H1 (cell line): Measurements from ENCODE around the gene NRL. TPM values are rescaled to one million over a fixed set of nuclear protein-coding genes. Genes with fewer than 3 reads are reported as not detected.

Experiments
- CTCF ChIA-PET: fragments of 300-600 bp; sonication (Branson Sonifier 250); formaldehyde crosslinking; loops from one replicate; lab custom pipeline; 2021; ENCODE audit not compliant: partially characterized antibody; lab: Charles Lee
- POLR2A ChIA-PET: fragments of 300-600 bp; sonication (Branson Sonifier 250); formaldehyde crosslinking; loops from one replicate; lab custom pipeline; 2021; ENCODE audit warnings: inconsistent platforms; ENCODE audit not compliant: partially characterized antibody; lab: Charles Lee
- DNase-seq, 2 experiments: peaks; one replicate each; pipeline versions ENCODE4 v3.0.0 to v3.0.0-alpha.2; 2010 to 2022; ENCODE audit warnings: low spot score in 2 of 2, low read depth in 1 of 2, mixed read lengths in 1 of 2
- FAIRE-seq: peaks from 2 replicates; lab custom pipeline; 2011; peaks lifted over from hg19 to GRCh38; lab: Jason Lieb, UNC
- H2AFZ ChIP-seq: 2 replicates; pipeline ENCODE4 v1.8.1; 2012; ENCODE audit warnings: low read length, inconsistent platforms
- H2AK5ac ChIP-seq: 2 replicates; pipeline ENCODE4 v1.6.1; 2013; ENCODE audit warnings: low read depth, low read length
- H2BK120ac ChIP-seq: replicated peaks from 2 replicates; pipeline ENCODE3; 2013; ENCODE audit warnings: low read depth, low read length, inconsistent platforms
- H2BK12ac ChIP-seq: 2 replicates; pipeline ENCODE4 v1.6.1; 2013; ENCODE audit warnings: low read depth, low read length
- H2BK15ac ChIP-seq: 2 replicates; pipeline ENCODE4 v1.6.1; 2013; ENCODE audit warnings: low read length
- H2BK20ac ChIP-seq: 2 replicates; pipeline ENCODE4 v1.6.1; 2013; ENCODE audit warnings: low read length
- H2BK5ac ChIP-seq: 2 replicates; pipeline ENCODE4 v1.6.1; 2013; ENCODE audit warnings: low read depth, low read length
- H3K14ac ChIP-seq: 2 replicates; pipeline ENCODE4 v1.6.1; 2013; ENCODE audit warnings: inconsistent platforms; ENCODE audit not compliant: insufficient read length
- H3K18ac ChIP-seq: 2 replicates; pipeline ENCODE4 v1.6.1; 2013; ENCODE audit warnings: low read length; ENCODE audit errors: extremely low read depth
- H3K23ac ChIP-seq: 2 replicates; pipeline ENCODE4 v1.6.1; 2013; ENCODE audit warnings: inconsistent platforms; ENCODE audit not compliant: insufficient read length
- H3K23me2 ChIP-seq: 2 replicates; pipeline ENCODE4 v1.6.1; 2013; ENCODE audit warnings: low read depth, low read length
- H3K27ac ChIP-seq: 2 replicates; pipeline ENCODE4 v1.6.1; 2011; ENCODE audit warnings: low read depth, low read length, inconsistent platforms
- H3K27me3 ChIP-seq, 4 experiments: replicated peaks in 1 of 4; 1 replicate in 1 of 4; 2 replicates in 3 of 4; pipeline versions ENCODE4 v1.6.1 to v1.8.1; 2011 to 2013; ENCODE audit warnings: low read length in 3 of 4, mild to moderate bottlenecking in 3 of 4, inconsistent platforms in 2 of 4, mixed read lengths in 2 of 4, moderate library complexity in 1 of 4; ENCODE audit not compliant: control insufficient read depth in 3 of 4, insufficient read depth in 3 of 4; ENCODE audit errors: extremely low read depth in 1 of 4
- H3K36me3 ChIP-seq, 4 experiments: 2 replicates each; pipeline versions ENCODE4 v1.6.1 to v1.8.1; 2011 to 2013; ENCODE audit warnings: mild to moderate bottlenecking in 4 of 4, low read length in 3 of 4, moderate library complexity in 2 of 4, control low read depth in 1 of 4, inconsistent platforms in 1 of 4; ENCODE audit not compliant: insufficient read depth in 4 of 4, control insufficient read depth in 2 of 4
- H3K4ac ChIP-seq: replicated peaks from 2 replicates; pipeline ENCODE3; 2013; ENCODE audit warnings: low read length, low read depth, mixed read lengths, inconsistent platforms; ENCODE audit not compliant: insufficient read length
- H3K4me1 ChIP-seq, 4 experiments: replicated peaks in 1 of 4; 1 replicate in 1 of 4; 2 replicates in 3 of 4; pipeline versions ENCODE4 v1.6.1 to v1.8.1; 2011 to 2013; ENCODE audit warnings: low read length in 3 of 4, inconsistent platforms in 2 of 4, mixed read lengths in 1 of 4; ENCODE audit not compliant: insufficient read depth in 4 of 4, control insufficient read depth in 3 of 4
- H3K4me2 ChIP-seq, 2 experiments: 2 replicates each; pipeline versions ENCODE4 v1.6.1 to v1.8.1; 2011 to 2013; ENCODE audit warnings: low read depth in 2 of 2, low read length in 2 of 2, control low read depth in 1 of 2, inconsistent platforms in 1 of 2, mild to moderate bottlenecking in 1 of 2; ENCODE audit not compliant: insufficient read depth in 1 of 2
- H3K4me3 ChIP-seq, 4 experiments: fragments of 200-600, 300-600 bp in 1 of 4; sonication (generic), shearing (Covaris generic), sonication (Bioruptor Twin) in 1 of 4; 2 replicates each; pipeline versions ENCODE4 v1.5.1 to v1.8.1; 2011 to 2016; ENCODE audit warnings: low read length in 4 of 4, low read depth in 3 of 4, control low read depth in 2 of 4, inconsistent platforms in 2 of 4, mild to moderate bottlenecking in 2 of 4, mixed read lengths in 1 of 4, moderate library complexity in 1 of 4; ENCODE audit not compliant: insufficient read depth in 2 of 4; ENCODE audit errors: extremely low read depth in 1 of 4
- H3K56ac ChIP-seq: replicated peaks from 2 replicates; pipeline ENCODE3; 2013; ENCODE audit warnings: low read depth, mild to moderate bottlenecking, mixed read lengths, low read length, inconsistent platforms; ENCODE audit not compliant: insufficient read length
- H3K79me1 ChIP-seq: 2 replicates; pipeline ENCODE4 v1.6.1; 2013; ENCODE audit warnings: low read depth, low read length, control low read depth
- H3K79me2 ChIP-seq, 2 experiments: 2 replicates each; pipeline versions ENCODE4 v1.6.1 to v1.8.1; 2012 to 2013; ENCODE audit warnings: low read length in 2 of 2, mild to moderate bottlenecking in 2 of 2, inconsistent platforms in 1 of 2; ENCODE audit not compliant: insufficient read depth in 2 of 2, control insufficient read depth in 1 of 2
- H3K9ac ChIP-seq, 4 experiments: replicated peaks in 1 of 4; 1 replicate in 1 of 4; 2 replicates in 3 of 4; pipeline versions ENCODE4 v1.6.1 to v1.8.1; 2011 to 2013; ENCODE audit warnings: low read depth in 3 of 4, low read length in 3 of 4, control low read depth in 2 of 4, mild to moderate bottlenecking in 2 of 4, moderate library complexity in 2 of 4, inconsistent platforms in 1 of 4; ENCODE audit errors: extremely low read depth in 1 of 4
- H3K9me3 ChIP-seq, 2 experiments: 2 replicates each; pipeline versions ENCODE4 v1.6.1 to v1.8.1; 2012 to 2013; ENCODE audit warnings: mild to moderate bottlenecking in 2 of 2, moderate library complexity in 2 of 2, control low read depth in 1 of 2, inconsistent platforms in 1 of 2, low read depth in 1 of 2, low read length in 1 of 2, mixed read lengths in 1 of 2; ENCODE audit not compliant: insufficient read depth in 2 of 2
- H4K20me1 ChIP-seq, 2 experiments: replicated peaks in 1 of 2; 2 replicates each; pipeline versions ENCODE3 to v1.8.1; 2011 to 2013; ENCODE audit warnings: inconsistent platforms in 2 of 2, low read length in 2 of 2, mild to moderate bottlenecking in 1 of 2; ENCODE audit not compliant: insufficient read depth in 2 of 2, control insufficient read depth in 1 of 2
- H4K5ac ChIP-seq: 2 replicates; pipeline ENCODE4 v1.6.1; 2013; ENCODE audit warnings: low read length, low read depth, mixed read lengths, inconsistent platforms; ENCODE audit not compliant: insufficient read length
- H4K8ac ChIP-seq: 2 replicates; pipeline ENCODE4 v1.8.0; 2013; ENCODE audit warnings: mild to moderate bottlenecking, moderate library complexity, low read length, inconsistent platforms; ENCODE audit not compliant: insufficient read depth; ENCODE audit errors: extremely low read depth
- H4K91ac ChIP-seq: replicated peaks from 2 replicates; pipeline ENCODE3; 2013; ENCODE audit warnings: low read length, mixed read lengths, inconsistent platforms; ENCODE audit not compliant: insufficient read length
- CEBPB ChIP-seq: IDR thresholded peaks from 2 replicates; pipeline ENCODE4 v1.6.1; 2012; ENCODE audit warnings: low read depth, low read length
- CHD2 ChIP-seq: IDR thresholded peaks from 2 replicates; pipeline ENCODE4 v1.6.1; 2012; ENCODE audit warnings: low read length, improper control_type of control experiment
- CREB1 ChIP-seq: IDR thresholded peaks from 2 replicates; pipeline ENCODE4 v1.6.1; 2012; ENCODE audit warnings: inconsistent platforms
- CTBP2 ChIP-seq: IDR thresholded peaks from 2 replicates; pipeline ENCODE4 v1.7.0; 2011; ENCODE audit warnings: borderline replicate concordance, mild to moderate bottlenecking, moderate library complexity, mixed read lengths, low read length; ENCODE audit not compliant: insufficient read depth, insufficient read length
- EP300 ChIP-seq, 2 experiments: IDR thresholded peaks; 1 replicate in 1 of 2; 2 replicates in 1 of 2; pipeline ENCODE4 v1.6.1; 2011 to 2012; ENCODE audit warnings: low read depth in 2 of 2, low read length in 2 of 2, mild to moderate bottlenecking in 2 of 2, borderline replicate concordance in 1 of 2, inconsistent platforms in 1 of 2, moderate library complexity in 1 of 2
- KDM5A ChIP-seq: fragments of 200-600 bp; IDR thresholded peaks from 2 replicates; pipeline ENCODE4 v1.7.1; 2012; ENCODE audit warnings: mild to moderate bottlenecking, low read length, inconsistent platforms, mixed read lengths
- NRF1 ChIP-seq: IDR thresholded peaks from 2 replicates; pipeline ENCODE4 v1.6.1; 2011; ENCODE audit warnings: mild to moderate bottlenecking, low read depth, low read length, improper control_type of control experiment
- PHF8 ChIP-seq: fragments of 200-600 bp; sonication (generic); conservative IDR thresholded peaks from 2 replicates; pipeline ENCODE4 v1.7.1; 2012; ENCODE audit warnings: low read depth, mild to moderate bottlenecking, inconsistent platforms, low read length, moderate library complexity
- SIN3A ChIP-seq, 2 experiments: IDR thresholded peaks in 1 of 2; conservative IDR thresholded peaks in 1 of 2; 2 replicates each; pipeline ENCODE4 v1.6.1; 2011 to 2012; ENCODE audit warnings: low read length in 2 of 2, improper control_type of control experiment in 1 of 2, low read depth in 1 of 2, mild to moderate bottlenecking in 1 of 2
- TEAD4 ChIP-seq: IDR thresholded peaks from 2 replicates; pipeline ENCODE4 v1.6.1; 2012; ENCODE audit warnings: low read depth, low read length, inconsistent platforms, mixed read lengths
- WGBS, 2 experiments: shearing (Covaris generic) in 1 of 2; methylation state at CpG; one replicate each; pipeline versions ENCODE4 v1.1.6 to v1.1.7; 2013 to 2015; ENCODE audit warnings: low lambda C conversion rate in 2 of 2, mixed read lengths in 2 of 2, inconsistent platforms in 1 of 2, low coverage in 1 of 2, missing lambda C conversion rate in 1 of 2; ENCODE audit not compliant: insufficient replicate concordance in 2 of 2, insufficient coverage in 1 of 2, insufficient read length in 1 of 2; ENCODE audit errors: extremely low coverage in 1 of 2, missing lambda C conversion rate in 1 of 2; 5-methylcytosine and 5-hydroxymethylcytosine counted together
- polyA plus RNA-seq, 7 experiments: library from polyadenylated mRNA; depleted of rRNA in 3 of 7; stranded (reverse) in 5 of 7; unstranded in 2 of 7; fragments of >200 nt in 5 of 7; fragments of 200-250 nt in 2 of 7; gene quantifications; 1 replicate in 5 of 7; 2 replicates in 1 of 7; 4 replicates in 1 of 7; pipeline versions ENCODE4 v1.2.1 to v1.2.3, GENCODE V29; 2011 to 2013; ENCODE audit warnings: missing spikeins in 2 of 7, mixed read lengths in 2 of 7
- total RNA-seq: library from RNA; stranded (reverse); fragmentation: NEBNext Ultra II Directional; extraction: Animal tissue kit (Norgen Biotek cat#: 25700); gene quantifications from 2 replicates; pipeline ENCODE4 v1.2.1, GENCODE V29; 2021

The NRL gene
- total and polyA plus RNA-seq, 2 of the 8 experiments (the other 6 are each of a cell fraction or from before 2014, with no cell fraction given) = 1.1 to 2.2 TPM

DNA sequence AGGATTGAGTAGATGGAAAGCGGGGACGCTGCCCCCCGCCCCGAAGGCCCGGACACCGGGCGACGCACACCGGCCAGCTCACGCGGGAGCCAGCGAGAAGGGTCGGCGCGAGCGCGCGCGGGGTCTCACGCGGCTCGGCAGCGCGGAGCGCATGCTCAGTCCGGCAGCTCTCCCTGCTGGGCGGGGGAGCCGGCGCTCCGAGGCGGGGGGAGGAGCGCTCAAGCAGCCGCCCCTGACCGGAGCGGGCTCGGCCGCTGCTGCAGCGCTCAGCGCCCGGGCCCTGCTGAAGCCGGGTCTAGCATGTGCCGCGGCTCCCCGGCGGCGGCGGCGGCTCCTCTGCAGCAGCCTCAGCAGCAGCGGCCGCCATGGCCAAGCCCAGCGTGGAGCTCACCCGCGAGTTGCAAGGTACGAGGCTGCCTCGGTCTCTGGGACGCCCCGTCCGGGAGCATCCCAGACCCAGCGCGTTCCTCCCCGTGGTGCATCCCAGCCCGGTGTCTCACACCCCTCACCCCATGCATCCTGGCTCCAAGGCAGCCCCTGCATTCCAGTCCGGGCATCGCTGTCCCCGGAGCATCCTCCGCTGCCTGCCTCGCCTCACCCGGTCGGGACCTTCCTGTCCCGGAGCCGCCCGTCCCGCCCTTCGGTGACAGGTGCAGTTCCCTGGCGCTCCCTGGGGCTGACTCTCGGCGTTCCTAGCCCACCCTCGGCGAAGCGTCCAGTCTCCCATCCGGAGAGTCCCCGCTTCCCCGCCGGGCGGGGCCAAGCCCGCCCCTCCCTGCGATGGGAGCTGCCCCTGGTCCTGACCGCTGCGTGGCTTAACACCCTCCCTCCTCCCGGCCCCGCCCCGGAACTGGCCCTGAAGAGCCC lies 62.7 kb downstream of the NRL start, which contains the start of gene CARMIL3:
TSS of gene CARMIL3 (plus strand) at position 221 of the 867 bp plus-strand sequence. CDS start at position 366, 145 bp downstream.
- Histone ChIP-seq H3K4ac (peak within 1 kb of the TSS; percentile 78), H3K27ac (no peak within 1 kb of the TSS), H3K79me2 (no peaks in the 10 kb centered on the region), H2BK5ac (peak within 1 kb of the TSS; percentile 60; the same call in 1 of the 2 replicates), H3K4me3 (peak within 1 kb of the TSS; percentile 56 to 82 (median 80)), H3K18ac (peak within 1 kb of the TSS; percentile 71), H3K36me3 (no peaks in the 10 kb centered on the region; a peak in 1 of 8 replicates), H3K9ac (peak within 1 kb of the TSS; percentile 38 to 65 (median 55)), H2BK15ac (no peak within 1 kb of the TSS), H2BK12ac (0 out of 2 replicates have a peak within 1 kb of the TSS, but pooled peaks have one; percentile 50), H3K79me1 (no peaks in the 10 kb centered on the region), H3K4me2 (peak within 1 kb of the TSS; percentile 89 to 99), H4K20me1 (peaks cover 0 to 2% of the 10 kb centered on the region in 2 experiments), H3K23me2 (peaks cover 9% of the 10 kb centered on the region), H3K27me3 (no peaks in the 10 kb centered on the region; a peak in 1 of 7 replicates), H4K8ac (peak within 1 kb of the TSS; percentile 97), H3K23ac (no peak within 1 kb of the TSS), H2BK120ac (peak within 1 kb of the TSS; percentile 33), H4K5ac (peak within 1 kb of the TSS; percentile 91), H3K9me3 (no peaks in the 10 kb centered on the region), H2AK5ac (peak within 1 kb of the TSS; percentile 24; the same call in 1 of the 2 replicates), H2AFZ (peak within 1 kb of the TSS; percentile 65; the same call in 1 of the 2 replicates), H3K56ac (peak within 1 kb of the TSS; percentile 59), H3K14ac (no peak within 1 kb of the TSS), H4K91ac (peak within 1 kb of the TSS; percentile 80), H2BK20ac (no peak within 1 kb of the TSS), H3K4me1 (peaks cover 0 to 10% (median 5%) of the 10 kb centered on the region in 4 experiments; a peak in 5 of 7 replicates)
- DNase-seq (peak in 1 of 2 experiments; percentile 89), FAIRE-seq (no peak)
- CTCF ChIA-PET = interaction anchor here (0.6 to 9.6 kb wide), 11 partner anchors 10 to 337 kb away, joined by 3 to 234 read pairs (median 4); partner anchors contain the start of gene PCK2
- WGBS, 2 experiments = 2% methylated on average over 73 of the region's 92 CpGs; no CpG with 5 or more reads in 1 of the 2 experiments
- POLR2A ChIA-PET = interaction anchor here (0.6 to 8.0 kb wide), 18 partner anchors 9 to 473 kb away, joined by 3 to 57 read pairs (median 4); partner anchors contain the start of genes DCAF11, EMC9, JPH4 and NRL
- TF ChIP-seq SIN3A (conservative IDR thresholded peaks at IDR 0.05 in 1 of 2, IDR thresholded peaks at IDR 0.05 in 1 of 2; ENCODE audit: low read depth in 1 of 2, low read length in 2 of 2) (peak; percentile 88 to 96; a peak in 3 of 4 replicates), CTBP2 (no peak), NRF1 (peak; percentile 27; the same call in 1 of the 2 replicates), CEBPB (no peak), CHD2 (no peak), KDM5A (no peak), CREB1 (0 out of 2 replicates have a peak, but pooled peaks have one; percentile 20), PHF8 (peak; percentile 52), TEAD4 (peak; percentile 36; the same call in 1 of the 2 replicates), EP300 (IDR thresholded peaks at IDR 0.05; ENCODE audit: borderline replicate concordance in 1 of 2, low read depth in 2 of 2, low read length in 2 of 2) (peak in 1 of 2 experiments; percentile 25; a peak in 1 of 3 replicates)
